NCI-H187 (cell line): ENCODE measurements around the gene TRAPPC12.
A peak's percentile ranks its signal among the peaks of the same experiment; 100 is the strongest.
"Not testable (repeated sequence)": the region's sequence is repeated elsewhere in the genome, so short reads cannot be mapped to it uniquely, and the experiment has no call there.

ENCODE experiments used
- DNase-seq, 2 experiments: peaks; one replicate each; lab custom pipeline; 2025; lab: John Stamatoyannopoulos, UW

Gene TRAPPC12

GRCh38 chr2:3505771-3506170, 126.3 kb downstream of the TRAPPC12 start:
- DNase-seq = no peak

GRCh38 chr2:3512086-3512485, 132.6 kb downstream of the TRAPPC12 start:
- DNase-seq = no peak

GRCh38 chr2:3513026-3513810, 133.7 kb downstream of the TRAPPC12 start:
- no peak for DNase-seq

- DNase-seq = not testable (repeated sequence)
Observed at GRCh38 chr2:3515438-3515837, 135.9 kb downstream of the TRAPPC12 start.

GRCh38 chr2:3516831-3517230, 137.3 kb downstream of the TRAPPC12 start:
- DNase-seq = no peak

- DNase-seq = no peak
Observed at GRCh38 chr2:3517948-3518495, 138.5 kb downstream of the TRAPPC12 start.

GRCh38 chr2:3518496-3519254, 139.2 kb downstream of the TRAPPC12 start:
- DNase-seq = peak; percentile 99

GRCh38 chr2:3519255-3520205, 140.0 kb downstream of the TRAPPC12 start, which contains the start of gene ADI1:
Gene ADI1, minus strand, starts transcription at chr2:3519531. Its CDS starts 44 bp downstream, at chr2:3519487.
- DNase-seq = peak; percentile 63 to 80

- DNase-seq = no peak
Observed at GRCh38 chr2:3520591-3520990, 141.1 kb downstream of the TRAPPC12 start.

GRCh38 chr2:3522961-3523421, 143.5 kb downstream of the TRAPPC12 start:
- no peak for DNase-seq

- DNase-seq = no peak
Observed at GRCh38 chr2:3523551-3524041, 144.1 kb downstream of the TRAPPC12 start.

- DNase-seq = no peak
Observed at GRCh38 chr2:3526871-3527270, 147.4 kb downstream of the TRAPPC12 start.

- no peak for DNase-seq
Observed at GRCh38 chr2:3527886-3528785, 148.6 kb downstream of the TRAPPC12 start.
